SK-N-MC (cell line): ENCODE results near the gene RUNX1.

Experiments
- DNase-seq: peaks from one replicate; pipeline ENCODE4 v3.0.0-alpha.2; 2011; ENCODE audit warnings: low read depth, low spot score
- H3K27ac ChIP-seq: fragments of 200-600 bp; sonication (generic); 2 replicates; pipeline ENCODE4 v1.5.1; 2016; ENCODE audit warnings: mixed run types
- H3K36me3 ChIP-seq: fragments of 200-600 bp; sonication (generic); 2 replicates; pipeline ENCODE4 v1.6.1; 2017; ENCODE audit warnings: antibody characterized with exemption, low read length, mixed read lengths; ENCODE audit not compliant: insufficient read depth
- H3K4me3 ChIP-seq: fragments of 200-600 bp; sonication (generic); 2 replicates; pipeline ENCODE4 v1.5.1; 2016
- H3K9ac ChIP-seq: fragments of 200-600 bp; sonication (generic); 2 replicates; pipeline ENCODE4 v1.8.0; 2017; ENCODE audit warnings: mixed run types, mixed read lengths; ENCODE audit not compliant: insufficient read length
- H3K9me3 ChIP-seq: fragments of 200-600 bp; sonication (generic); 2 replicates; pipeline ENCODE4 v1.6.1; 2017; ENCODE audit warnings: low read depth, mild to moderate bottlenecking, antibody characterized with exemption, low read length, moderate library complexity, mixed read lengths
- EZH2 ChIP-seq: fragments of 200-600 bp; sonication (generic); IDR thresholded peaks from one replicate; pipeline ENCODE4 v1.6.1; 2017; ENCODE audit warnings: antibody characterized with exemption
- FOXP2 ChIP-seq: optimal IDR thresholded peaks from 2 replicates; pipeline ENCODE3; 2011; ENCODE audit warnings: mild to moderate bottlenecking, moderate library complexity; ENCODE audit not compliant: insufficient read depth; ENCODE audit errors: extremely low read length, control extremely low read depth
- POLR2AphosphoS5 ChIP-seq: IDR thresholded peaks from 2 replicates; pipeline ENCODE4 v1.6.1; 2012; ENCODE audit warnings: mild to moderate bottlenecking, low read depth, low read length, borderline replicate concordance

Gene RUNX1

DNA sequence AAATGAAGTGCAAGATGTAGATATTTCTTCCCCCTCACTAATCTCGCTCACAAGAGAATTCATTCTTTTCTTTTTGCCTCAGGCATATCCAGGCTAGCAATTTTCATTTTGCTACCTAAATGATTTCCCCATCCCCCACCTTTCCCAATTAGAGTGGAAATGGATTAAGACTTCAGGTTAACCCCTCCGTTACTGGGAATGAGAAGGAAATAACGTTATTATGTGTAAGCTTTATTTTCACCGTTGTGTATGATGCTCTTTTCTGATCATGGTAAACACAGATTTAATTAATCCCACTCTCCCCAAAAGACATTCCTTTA lies 143.9 kb downstream of the RUNX1 start:
- DNase-seq, result no peak
- Histone ChIP-seq H3K9me3 (no peaks in the 10 kb centered on the region), H3K4me3 (no peak overlapping the region), H3K36me3 (no peaks in the 10 kb centered on the region), H3K9ac (no peak overlapping the region), H3K27ac (no peak overlapping the region)
- TF ChIP-seq FOXP2 (no peak), EZH2 (no peak), POLR2AphosphoS5 (no peak)

GRCh38 chr21:34904526-34905217 lies 144.4 kb downstream of the RUNX1 start:
- Histone ChIP-seq H3K9me3 (no peaks in the 10 kb centered on the region), H3K4me3 (no peak overlapping the region), H3K36me3 (no peaks in the 10 kb centered on the region), H3K27ac (no peak overlapping the region), H3K9ac (no peak overlapping the region)
- no peak for DNase-seq
- TF ChIP-seq EZH2 (no peak), FOXP2 (no peak), POLR2AphosphoS5 (no peak)

GRCh38 chr21:34900376-34900775 lies 148.7 kb downstream of the RUNX1 start:
- no peak overlapping the region for H3K27ac ChIP-seq
- DNase-seq, result no peak
- H3K9ac ChIP-seq, result no peak overlapping the region
- no peak overlapping the region for H3K4me3 ChIP-seq
- H3K36me3 ChIP-seq, result no peaks in the 10 kb centered on the region
- TF ChIP-seq POLR2AphosphoS5 (no peak), EZH2 (no peak), FOXP2 (no peak)
- H3K9me3 ChIP-seq, result no peaks in the 10 kb centered on the region

GRCh38 chr21:34899760-34900159 lies 149.3 kb downstream of the RUNX1 start:
- TF ChIP-seq EZH2, result no peak
- no peak for TF ChIP-seq FOXP2
- TF ChIP-seq POLR2AphosphoS5, result no peak
- Histone ChIP-seq H3K36me3 (no peaks in the 10 kb centered on the region), H3K4me3 (no peak overlapping the region), H3K27ac (no peak overlapping the region), H3K9ac (no peak overlapping the region), H3K9me3 (no peaks in the 10 kb centered on the region)
- no peak for DNase-seq

GRCh38 chr21:34899302-34899701 lies 149.8 kb downstream of the RUNX1 start:
- no peaks in the 10 kb centered on the region for H3K9me3 ChIP-seq
- no peak overlapping the region for H3K4me3 ChIP-seq
- no peaks in the 10 kb centered on the region for H3K36me3 ChIP-seq
- no peak overlapping the region for H3K9ac ChIP-seq
- no peak for DNase-seq
- no peak for TF ChIP-seq FOXP2
- no peak for TF ChIP-seq EZH2
- TF ChIP-seq POLR2AphosphoS5, result no peak
- no peak overlapping the region for H3K27ac ChIP-seq

DNA sequence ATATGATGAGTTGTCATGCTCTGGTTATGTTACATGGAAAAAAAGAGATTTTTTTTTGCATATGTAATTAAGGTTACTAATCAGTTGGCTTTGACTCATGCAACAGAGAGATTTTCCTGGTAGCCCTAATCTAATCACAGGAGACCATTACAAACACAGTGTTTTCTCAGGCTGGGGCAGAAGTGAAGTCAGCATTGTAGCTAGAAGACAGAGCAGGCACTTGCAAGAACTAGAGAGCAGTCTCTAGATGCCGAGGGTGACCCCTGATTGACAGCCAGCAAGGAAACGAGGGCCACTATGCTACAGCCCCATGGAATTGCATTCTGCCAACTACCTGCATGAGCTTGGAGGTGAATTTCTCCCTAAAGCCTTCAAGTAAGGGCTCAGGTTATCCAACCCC lies 151.3 kb downstream of the RUNX1 start:
- Histone ChIP-seq H3K4me3 (no peak overlapping the region), H3K9ac (no peak overlapping the region), H3K9me3 (no peaks in the 10 kb centered on the region), H3K27ac (no peak overlapping the region), H3K36me3 (no peaks in the 10 kb centered on the region)
- TF ChIP-seq EZH2 (no peak), FOXP2 (no peak), POLR2AphosphoS5 (no peak)
- no peak for DNase-seq

DNA sequence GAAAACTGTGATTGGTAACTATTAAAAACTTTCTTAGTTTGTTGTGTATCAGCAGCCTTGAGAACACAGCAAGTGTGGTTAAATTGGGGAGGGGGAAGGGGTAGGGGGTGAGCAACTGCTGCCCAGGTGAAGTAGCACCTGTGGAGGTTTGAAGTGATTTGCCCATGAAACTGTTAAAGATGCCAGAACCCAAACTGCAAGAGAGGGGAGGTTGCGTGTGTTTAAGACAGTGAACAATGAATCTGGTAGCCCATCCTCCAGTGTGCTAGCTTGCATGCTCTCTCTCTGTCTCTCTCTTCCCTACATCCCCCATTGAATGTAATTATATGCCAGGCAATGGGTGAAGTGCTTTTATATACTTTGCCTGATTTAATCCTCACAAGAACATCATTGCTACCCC lies 154.7 kb downstream of the RUNX1 start:
- H3K4me3 ChIP-seq, result no peak overlapping the region
- TF ChIP-seq FOXP2, result no peak
- TF ChIP-seq POLR2AphosphoS5, result no peak
- no peak for TF ChIP-seq EZH2
- H3K27ac ChIP-seq, result no peak overlapping the region
- H3K9ac ChIP-seq, result no peak overlapping the region
- no peaks in the 10 kb centered on the region for H3K9me3 ChIP-seq
- no peaks in the 10 kb centered on the region for H3K36me3 ChIP-seq
- DNase-seq, result no peak

DNA sequence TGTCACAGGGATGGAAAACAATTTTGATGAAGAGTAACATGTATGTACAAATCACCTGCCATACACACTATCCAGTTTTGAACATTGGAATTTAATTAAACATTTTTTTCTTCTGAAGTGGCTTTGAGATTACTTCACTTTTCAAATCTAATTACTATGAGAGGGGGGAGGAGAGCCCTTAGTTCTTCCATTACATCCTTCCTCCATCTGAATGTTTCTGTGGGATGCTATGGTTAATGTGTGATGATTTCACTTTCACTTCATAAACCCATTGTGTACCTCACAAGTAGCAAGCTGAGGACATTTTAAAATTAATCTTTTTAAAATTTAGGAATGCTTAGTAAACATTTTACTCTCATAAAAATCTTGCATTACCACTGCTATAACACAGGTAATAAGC lies 156.9 kb downstream of the RUNX1 start:
- no peak overlapping the region for H3K9ac ChIP-seq
- H3K9me3 ChIP-seq, result no peaks in the 10 kb centered on the region
- no peak for DNase-seq
- no peak for TF ChIP-seq POLR2AphosphoS5
- no peak for TF ChIP-seq FOXP2
- TF ChIP-seq EZH2, result no peak
- no peak overlapping the region for H3K4me3 ChIP-seq
- H3K27ac ChIP-seq, result no peak overlapping the region
- H3K36me3 ChIP-seq, result no peaks in the 10 kb centered on the region

DNA sequence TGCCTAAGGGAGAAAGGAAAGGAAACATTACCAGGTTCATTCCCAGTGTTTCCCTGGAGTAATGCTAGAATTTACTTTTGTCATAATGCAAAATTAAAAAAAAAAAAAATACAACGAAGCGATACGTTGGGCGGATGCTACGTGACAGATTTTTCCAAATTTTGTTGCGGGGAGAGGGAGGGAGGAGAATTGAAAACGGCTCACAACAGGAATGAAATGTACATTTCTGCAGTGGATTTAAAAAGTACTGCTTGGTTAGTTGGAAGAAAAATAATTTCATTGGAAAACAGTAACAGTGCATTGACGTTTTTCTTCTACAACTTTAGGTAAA lies 157.5 kb downstream of the RUNX1 start:
- Histone ChIP-seq H3K4me3 (no peak overlapping the region), H3K9ac (no peak overlapping the region), H3K9me3 (no peaks in the 10 kb centered on the region), H3K36me3 (no peaks in the 10 kb centered on the region), H3K27ac (no peak overlapping the region)
- no peak for DNase-seq
- no peak for TF ChIP-seq POLR2AphosphoS5
- TF ChIP-seq FOXP2, result no peak
- TF ChIP-seq EZH2, result no peak
